Adipose tissue (tissue), 3 donors: ENCODE results near the gene ACSS1. TPM values are rescaled to one million over a fixed set of nuclear protein-coding genes. Genes with fewer than 3 reads are reported as not detected.

ENCODE experiments used
- H3K27ac ChIP-seq: one replicate; pipeline ENCODE4 v1.5.1; 2013; ENCODE audit warnings: low read depth, low read length
- WGBS, 3 donors: extraction: QIAGEN DNeasy Blood & Tissue Kit; methylation state at CpG; one replicate each; pipeline ENCODE4 v1.1.7; 2013; 5-methylcytosine and 5-hydroxymethylcytosine counted together
- polyA plus RNA-seq, 3 donors: library from polyadenylated mRNA; stranded (reverse); fragments of 200-250 nt; gene quantifications; one replicate each; pipeline ENCODE4 v1.2.3, GENCODE V29; 2013
- donor health status: healthy with polysubstance abuse.
- donor health status: Bipolar disorder and iron deficiency.
- donor health status: healthy.

ACSS1 gene
- polyA plus RNA-seq, 3 donors: 9.1 to 27.2 (median 9.3) TPM

- no peak within 1 kb of the TSS for H3K27ac ChIP-seq
- WGBS, 3 donors: 6 to 8% (median 7%) methylated on average over 36 to 67 of the region's 67 CpGs
Observed at GRCh38 chr20:25081730-25082497, 24.0 kb upstream of the ACSS1 start, which contains the start of gene VSX1. VSX1 (minus strand) TSS chr20:25082141; CDS start chr20:25082096, 45 bp downstream.

- WGBS, 3 donors: 4 to 7% (median 4%) methylated on average over 53 to 54 of the region's 54 CpGs
- no peak overlapping the region for H3K27ac ChIP-seq
Observed at GRCh38 chr20:25081065-25081729, 23.3 kb upstream of the ACSS1 start.

GRCh38 chr20:25079171-25079570 is 21.2 kb upstream of the ACSS1 start:
- no peak overlapping the region for H3K27ac ChIP-seq
- WGBS, 3 donors: 68 to 82% (median 74%) methylated on average over 4 of the region's 4 CpGs

- WGBS, 3 donors: 77 to 87% (median 80%) methylated on average over 8 of the region's 8 CpGs
- H3K27ac ChIP-seq: no peak overlapping the region
Observed at GRCh38 chr20:25078662-25079061, 20.7 kb upstream of the ACSS1 start.

- H3K27ac ChIP-seq: no peak overlapping the region
Observed at GRCh38 chr20:25077610-25078169, 19.8 kb upstream of the ACSS1 start.

GRCh38 chr20:25076731-25077609 is 19.0 kb upstream of the ACSS1 start:
- no peak overlapping the region for H3K27ac ChIP-seq
- 30 to 39% (median 31%) methylated on average over 14 of the region's 14 CpGs for WGBS, 3 donors

More at GRCh38 chr20:25077610-25078169, 19.8 kb upstream of the ACSS1 start:
- 4 to 5% (median 4%) methylated on average over 37 to 38 of the region's 38 CpGs for WGBS, 3 donors

GRCh38 chr20:25076201-25076600 is 18.3 kb upstream of the ACSS1 start:
- no peak overlapping the region for H3K27ac ChIP-seq
- WGBS, 3 donors: 59 to 91% (median 75%) methylated on average over 2 of the region's 2 CpGs

GRCh38 chr20:25073544-25073943 is 15.6 kb upstream of the ACSS1 start:
- no peak overlapping the region for H3K27ac ChIP-seq
- WGBS, 3 donors: 76 to 80% (median 79%) methylated on average over 9 of the region's 9 CpGs

- no peak overlapping the region for H3K27ac ChIP-seq
- WGBS, 3 donors: 55 to 64% (median 63%) methylated on average over 7 of the region's 7 CpGs
Observed at GRCh38 chr20:25072226-25072811, 14.4 kb upstream of the ACSS1 start.

GRCh38 chr20:25071734-25072133 is 13.8 kb upstream of the ACSS1 start:
- WGBS, 3 donors: 30 to 40% (median 31%) methylated on average over 4 of the region's 4 CpGs
- no peak overlapping the region for H3K27ac ChIP-seq

- no peak overlapping the region for H3K27ac ChIP-seq
- whole genome bisulfite sequencing, 3 donors: 55 to 68% (median 57%) methylated on average over 5 of the region's 5 CpGs
Observed at GRCh38 chr20:25070821-25071473, 13.0 kb upstream of the ACSS1 start.

- no peak overlapping the region for H3K27ac ChIP-seq
- 89 to 94% (median 91%) methylated on average over 18 of the region's 18 CpGs for WGBS, 3 donors
Observed at GRCh38 chr20:25067102-25067987, 9.4 kb upstream of the ACSS1 start.

GRCh38 chr20:25066386-25066785 is 8.4 kb upstream of the ACSS1 start:
- H3K27ac ChIP-seq: no peak overlapping the region
- WGBS, 3 donors: 12 to 33% (median 25%) methylated on average over 6 of the region's 6 CpGs

- WGBS, 3 donors: 21 to 29% (median 27%) methylated on average over 9 of the region's 9 CpGs
- H3K27ac ChIP-seq: no peak overlapping the region
Observed at GRCh38 chr20:25065625-25066338, 7.8 kb upstream of the ACSS1 start.

GRCh38 chr20:25065072-25065624 is 7.2 kb upstream of the ACSS1 start:
- whole genome bisulfite sequencing, 3 donors: 68 to 76% (median 72%) methylated on average over 9 of the region's 9 CpGs
- no peak overlapping the region for H3K27ac ChIP-seq

GRCh38 chr20:25064561-25065071 is 6.7 kb upstream of the ACSS1 start:
- WGBS, 3 donors: 90 to 95% (median 95%) methylated on average over 4 of the region's 4 CpGs
- no peak overlapping the region for H3K27ac ChIP-seq
